Measurements from ENCODE around the gene MRI1.

DNA sequence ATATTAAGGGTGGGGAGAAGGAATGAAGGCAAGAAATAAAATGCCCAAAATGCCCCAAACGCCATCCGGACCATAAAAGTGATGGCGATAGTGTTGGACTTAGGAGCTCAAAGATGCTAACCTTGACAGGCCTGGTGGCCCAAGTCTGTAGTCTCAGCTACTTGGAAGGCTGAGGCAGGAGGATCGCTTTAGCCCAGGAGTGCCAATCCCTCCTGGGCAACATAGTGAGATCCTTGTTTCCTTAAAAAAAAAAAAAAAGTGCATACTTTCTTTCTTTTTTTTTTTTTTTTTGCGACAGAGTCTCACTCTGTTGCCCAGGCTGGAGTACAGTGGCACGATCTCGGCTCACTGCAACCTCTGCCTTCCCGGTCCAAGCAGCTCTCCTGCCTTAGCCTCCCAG, 32.0 kb upstream of the MRI1 start:
- no peak for TF ChIP-seq EP300 (IDR thresholded peaks at IDR 0.05; ENCODE audit: borderline replicate concordance)
- no peak for TF ChIP-seq CREB1 (IDR thresholded peaks at IDR 0.05; ENCODE audit: low read depth)

Data from Ishikawa (cell line).